Keratinocyte (primary cell): ENCODE results near the gene ADCY5. TPM values are rescaled to one million over a fixed set of nuclear protein-coding genes. Genes with fewer than 3 reads are reported as not detected.

Source experiments
- DNase-seq: peaks from one replicate; pipeline ENCODE4 v3.0.0-alpha.2; 2011; ENCODE audit warnings: low read depth, missing footprints, low spot score
- FAIRE-seq: peaks from 2 replicates; lab custom pipeline; 2011; peaks lifted over from hg19 to GRCh38; lab: Jason Lieb, UNC
- H2AFZ ChIP-seq: 2 replicates; pipeline ENCODE4 v1.6.0; 2012; ENCODE audit warnings: low read length, control low read depth, inconsistent platforms; ENCODE audit not compliant: control insufficient read depth
- H3K27ac ChIP-seq: 2 replicates; pipeline ENCODE4 v1.5.1; 2011; ENCODE audit warnings: low read length; ENCODE audit not compliant: control insufficient read depth, insufficient read depth
- H3K27me3 ChIP-seq: 3 replicates; pipeline ENCODE4 v1.6.0; 2011; ENCODE audit warnings: low read length; ENCODE audit not compliant: control insufficient read depth, insufficient read depth; ENCODE audit errors: extremely low read depth
- H3K36me3 ChIP-seq, 2 experiments: 2 replicates in 1 of 2; 3 replicates in 1 of 2; pipeline ENCODE4 v1.5.1; 2011; ENCODE audit warnings: low read length in 2 of 2, mild to moderate bottlenecking in 1 of 2; ENCODE audit not compliant: control insufficient read depth in 2 of 2, insufficient read depth in 2 of 2; ENCODE audit errors: extremely low read depth in 1 of 2
- H3K4me1 ChIP-seq: 3 replicates; pipeline ENCODE4 v1.5.1; 2011; ENCODE audit warnings: low read length; ENCODE audit not compliant: control insufficient read depth, insufficient read depth; ENCODE audit errors: extremely low read depth
- H3K4me2 ChIP-seq: 3 replicates; pipeline ENCODE4 v1.6.0; 2011; ENCODE audit warnings: low read depth, low read length; ENCODE audit not compliant: control insufficient read depth, insufficient read depth; ENCODE audit errors: extremely low read depth
- H3K4me3 ChIP-seq, 3 experiments: fragments of 200-600 bp in 1 of 3; sonication (generic) in 1 of 3; 2 replicates in 2 of 3; 3 replicates in 1 of 3; pipeline ENCODE4 v1.5.1; 2011 to 2016; ENCODE audit warnings: low read length in 3 of 3, mild to moderate bottlenecking in 3 of 3, control low read depth in 2 of 3, inconsistent platforms in 1 of 3, low read depth in 1 of 3, mixed read lengths in 1 of 3, mixed run types in 1 of 3, moderate library complexity in 1 of 3; ENCODE audit not compliant: control insufficient read depth in 2 of 3, insufficient read depth in 2 of 3; ENCODE audit errors: extremely low read depth in 1 of 3
- H3K79me2 ChIP-seq: 2 replicates; pipeline ENCODE4 v1.6.0; 2012; ENCODE audit warnings: low read length; ENCODE audit not compliant: control insufficient read depth, insufficient read depth
- H3K9ac ChIP-seq: 3 replicates; pipeline ENCODE4 v1.6.0; 2011; ENCODE audit warnings: low read length; ENCODE audit not compliant: control insufficient read depth, insufficient read depth; ENCODE audit errors: extremely low read depth
- H3K9me1 ChIP-seq: 3 replicates; pipeline ENCODE4 v1.6.0; 2011; ENCODE audit warnings: low read length; ENCODE audit not compliant: control insufficient read depth, insufficient read depth; ENCODE audit errors: extremely low read depth
- H3K9me3 ChIP-seq: 2 replicates; pipeline ENCODE4 v1.5.1; 2012; ENCODE audit warnings: low read depth, low read length; ENCODE audit not compliant: control insufficient read depth
- H4K20me1 ChIP-seq: 3 replicates; pipeline ENCODE4 v1.6.0; 2011; ENCODE audit warnings: low read length; ENCODE audit not compliant: control insufficient read depth, insufficient read depth; ENCODE audit errors: extremely low read depth
- EZH2 ChIP-seq: IDR thresholded peaks from one replicate; pipeline ENCODE4 v1.6.1; 2012; ENCODE audit warnings: inconsistent platforms, mild to moderate bottlenecking, low read length, moderate library complexity
- dilution Hi-C: fragments of 300-500 bp; cut with MboI; formaldehyde crosslinking; loops from one replicate; pipeline ENCODE4 v1.7.0; 2020; ENCODE audit warnings: low sequenced_read_pairs; ENCODE audit not compliant: extremely low pct_ligation_motif_present
- polyA plus RNA-seq, 5 experiments: library from polyadenylated mRNA; depleted of rRNA in 3 of 5; stranded (reverse) in 3 of 5; stranded (forward) in 1 of 5; unstranded in 1 of 5; fragments of >200 nt; gene quantifications; 1 replicate in 1 of 5; 2 replicates in 3 of 5; 3 replicates in 1 of 5; pipeline versions ENCODE4 v1.2.1 to v1.2.3, GENCODE V29; 2011 to 2012; ENCODE audit warnings: missing spikeins in 2 of 5, low read depth in 1 of 5, low replicate concordance in 1 of 5
- TF ChIP-seq, protein P1 (sequence below), 3 experiments: IDR thresholded peaks in 1 of 3; conservative IDR thresholded peaks in 1 of 3; optimal IDR thresholded peaks in 1 of 3; 2 replicates in 2 of 3; 3 replicates in 1 of 3; pipeline versions ENCODE3 to v1.5.1; 2011; ENCODE audit warnings: low read length in 3 of 3, mild to moderate bottlenecking in 3 of 3, moderate library complexity in 2 of 3, control low read depth in 1 of 3, inconsistent platforms in 1 of 3; ENCODE audit not compliant: insufficient read depth in 2 of 3; ENCODE audit errors: extremely low read depth in 1 of 3

ADCY5 gene
- polyA plus RNA-seq, 1 donor (not counting 4 experiments of a cell fraction or from before 2014, with no cell fraction given): not detected

DNA sequence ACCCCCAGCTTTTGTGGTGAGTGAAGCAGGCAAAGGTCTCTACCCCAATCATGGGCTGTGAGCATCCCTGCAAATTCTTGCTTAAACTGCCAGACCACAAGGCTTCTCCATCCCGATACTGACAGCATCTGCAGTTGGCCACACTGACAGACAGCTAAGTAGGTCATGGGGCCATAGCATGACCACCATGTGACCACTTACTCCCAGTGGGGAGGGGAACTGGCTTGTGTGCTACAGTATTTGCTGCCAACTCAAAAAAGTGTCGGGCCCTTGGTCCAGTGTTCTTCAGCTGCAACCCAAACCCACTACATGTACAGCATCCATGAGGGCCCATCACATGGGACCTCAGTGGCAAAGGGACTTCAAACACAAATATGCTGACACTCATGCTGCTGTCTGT lies 143.7 kb downstream of the ADCY5 start:
- Histone ChIP-seq H3K9me3 (no peaks in the 10 kb centered on the region), H3K79me2 (no peaks in the 10 kb centered on the region), H3K4me3 (no peak overlapping the region), H3K9ac (no peak overlapping the region), H3K4me2 (no peak overlapping the region), H2AFZ (no peak overlapping the region), H3K4me1 (no peaks in the 10 kb centered on the region), H3K36me3 (no peaks in the 10 kb centered on the region), H4K20me1 (peaks cover 3% of the 10 kb centered on the region), H3K27me3 (peaks cover 11% of the 10 kb centered on the region), H3K27ac (no peak overlapping the region), H3K9me1 (no peaks in the 10 kb centered on the region)
- DNase-seq: no peak
- dilution Hi-C loops: no loop called here
- TF ChIP-seq EZH2: no peak
- TF ChIP-seq, protein P1, sequence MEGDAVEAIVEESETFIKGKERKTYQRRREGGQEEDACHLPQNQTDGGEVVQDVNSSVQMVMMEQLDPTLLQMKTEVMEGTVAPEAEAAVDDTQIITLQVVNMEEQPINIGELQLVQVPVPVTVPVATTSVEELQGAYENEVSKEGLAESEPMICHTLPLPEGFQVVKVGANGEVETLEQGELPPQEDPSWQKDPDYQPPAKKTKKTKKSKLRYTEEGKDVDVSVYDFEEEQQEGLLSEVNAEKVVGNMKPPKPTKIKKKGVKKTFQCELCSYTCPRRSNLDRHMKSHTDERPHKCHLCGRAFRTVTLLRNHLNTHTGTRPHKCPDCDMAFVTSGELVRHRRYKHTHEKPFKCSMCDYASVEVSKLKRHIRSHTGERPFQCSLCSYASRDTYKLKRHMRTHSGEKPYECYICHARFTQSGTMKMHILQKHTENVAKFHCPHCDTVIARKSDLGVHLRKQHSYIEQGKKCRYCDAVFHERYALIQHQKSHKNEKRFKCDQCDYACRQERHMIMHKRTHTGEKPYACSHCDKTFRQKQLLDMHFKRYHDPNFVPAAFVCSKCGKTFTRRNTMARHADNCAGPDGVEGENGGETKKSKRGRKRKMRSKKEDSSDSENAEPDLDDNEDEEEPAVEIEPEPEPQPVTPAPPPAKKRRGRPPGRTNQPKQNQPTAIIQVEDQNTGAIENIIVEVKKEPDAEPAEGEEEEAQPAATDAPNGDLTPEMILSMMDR (optimal IDR thresholded peaks at IDR 0.05 in 1 of 3, IDR thresholded peaks at IDR 0.05 in 1 of 3, conservative IDR thresholded peaks at IDR 0.05 in 1 of 3; ENCODE audit: extremely low read depth in 1 of 3, insufficient read depth in 2 of 3, low read length in 3 of 3): no peak
- FAIRE-seq: no peak

DNA sequence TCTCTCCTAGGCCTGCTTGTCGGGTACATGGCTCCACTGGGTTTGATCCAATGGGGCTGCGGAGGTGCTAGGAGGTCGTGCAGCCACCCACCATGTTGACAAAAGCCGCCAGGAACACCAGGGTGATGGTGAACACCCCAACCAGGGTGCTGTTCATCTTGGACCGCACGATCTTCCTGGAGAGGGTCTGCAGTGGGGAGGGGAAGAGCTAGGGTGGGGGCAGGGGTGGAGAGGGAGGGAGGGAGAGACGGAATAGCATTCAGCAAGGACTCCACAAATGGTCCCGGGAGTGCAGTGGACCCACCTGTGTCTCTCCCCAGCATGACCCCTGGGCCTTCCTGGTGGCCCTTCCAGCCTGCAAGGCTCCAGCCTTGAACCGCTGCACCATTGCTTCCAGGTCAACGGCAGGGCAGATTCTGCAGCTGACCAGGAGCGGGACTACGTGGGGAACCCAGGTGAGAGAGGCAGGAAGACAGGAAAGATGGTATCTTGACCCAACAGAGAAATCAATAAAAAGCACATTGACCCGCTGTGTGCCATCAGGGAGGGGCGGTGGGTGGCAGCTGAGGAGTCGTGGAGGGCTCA lies 144.8 kb downstream of the ADCY5 start:
- peaks cover 7% of the 10 kb centered on the region for H3K27me3 ChIP-seq
- TF ChIP-seq, protein P1 (optimal IDR thresholded peaks at IDR 0.05 in 1 of 3, IDR thresholded peaks at IDR 0.05 in 1 of 3, conservative IDR thresholded peaks at IDR 0.05 in 1 of 3; ENCODE audit: extremely low read depth in 1 of 3, insufficient read depth in 2 of 3, low read length in 3 of 3): no peak
- TF ChIP-seq EZH2: no peak
- H4K20me1 ChIP-seq: no peaks in the 10 kb centered on the region
- dilution Hi-C loops: no loop called here
- no peak overlapping the region for H3K27ac ChIP-seq
- no peaks in the 10 kb centered on the region for H3K9me3 ChIP-seq
- no peaks in the 10 kb centered on the region for H3K9me1 ChIP-seq
- FAIRE-seq (no peak), DNase-seq (no peak)
- no peak overlapping the region for H3K4me3 ChIP-seq
- no peak overlapping the region for H2AFZ ChIP-seq
- H3K4me2 ChIP-seq: no peak overlapping the region
- no peaks in the 10 kb centered on the region for H3K79me2 ChIP-seq
- H3K36me3 ChIP-seq: no peaks in the 10 kb centered on the region
- H3K4me1 ChIP-seq: no peaks in the 10 kb centered on the region
- H3K9ac ChIP-seq: no peak overlapping the region
